Stimulated activated naive CD8-positive, alpha-beta T cell treated with anti-CD3 and anti-CD28 coated beads, Interleukin-15, Interleukin-2, amounts not matched to agents 100 ng/mL and 50 ng/mL, for 24 hours (primary cell): ENCODE results near the gene ATP2B3.

ENCODE experiments used
- H3K27ac Mint-ChIP-seq: one replicate; pipeline ENCODE4 v1.8.0; 2021; ENCODE audit warnings: mild to moderate bottlenecking, mixed read lengths
- H3K27me3 Mint-ChIP-seq: one replicate; pipeline ENCODE4 v1.8.0; 2021; ENCODE audit warnings: mixed read lengths
- H3K36me3 Mint-ChIP-seq: one replicate; pipeline ENCODE4 v1.8.0; 2021; ENCODE audit warnings: low read depth, mixed read lengths
- H3K4me1 Mint-ChIP-seq: one replicate; pipeline ENCODE4 v1.8.0; 2021; ENCODE audit warnings: low read depth, mixed read lengths
- H3K4me3 Mint-ChIP-seq: one replicate; pipeline ENCODE4 v1.8.0; 2021; ENCODE audit warnings: mild to moderate bottlenecking, mixed read lengths
- H3K9me3 Mint-ChIP-seq: one replicate; pipeline ENCODE4 v1.8.0; 2021; ENCODE audit warnings: mixed read lengths

The ATP2B3 gene

DNA sequence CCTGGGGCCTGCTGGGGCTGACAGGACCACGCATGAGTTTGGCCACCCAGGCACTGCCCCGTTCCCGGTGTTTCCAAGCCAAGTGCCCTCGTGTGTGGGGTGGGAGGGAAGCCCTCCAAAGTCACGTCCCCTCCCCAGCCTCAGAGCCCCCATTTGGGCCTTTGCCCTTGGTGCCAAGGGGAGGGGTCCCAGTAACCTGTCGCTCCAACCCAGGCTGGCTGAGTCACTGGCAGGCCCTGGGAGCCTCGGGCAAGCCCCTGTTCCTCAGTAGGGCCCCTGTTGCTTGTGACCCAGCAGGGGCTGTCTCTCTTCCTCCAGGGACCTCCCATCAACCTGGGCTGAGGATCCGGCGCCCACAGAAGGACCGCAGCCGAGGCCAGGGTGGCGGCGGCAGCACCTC, 36.4 kb upstream of the ATP2B3 start:
- H3K27ac Mint-ChIP-seq: no peak overlapping the region
- H3K4me3 Mint-ChIP-seq: no peak overlapping the region
- H3K4me1 Mint-ChIP-seq: no peaks in the 10 kb centered on the region
- no peaks in the 10 kb centered on the region for H3K27me3 Mint-ChIP-seq
- H3K36me3 Mint-ChIP-seq: no peaks in the 10 kb centered on the region
- no peaks in the 10 kb centered on the region for H3K9me3 Mint-ChIP-seq

DNA sequence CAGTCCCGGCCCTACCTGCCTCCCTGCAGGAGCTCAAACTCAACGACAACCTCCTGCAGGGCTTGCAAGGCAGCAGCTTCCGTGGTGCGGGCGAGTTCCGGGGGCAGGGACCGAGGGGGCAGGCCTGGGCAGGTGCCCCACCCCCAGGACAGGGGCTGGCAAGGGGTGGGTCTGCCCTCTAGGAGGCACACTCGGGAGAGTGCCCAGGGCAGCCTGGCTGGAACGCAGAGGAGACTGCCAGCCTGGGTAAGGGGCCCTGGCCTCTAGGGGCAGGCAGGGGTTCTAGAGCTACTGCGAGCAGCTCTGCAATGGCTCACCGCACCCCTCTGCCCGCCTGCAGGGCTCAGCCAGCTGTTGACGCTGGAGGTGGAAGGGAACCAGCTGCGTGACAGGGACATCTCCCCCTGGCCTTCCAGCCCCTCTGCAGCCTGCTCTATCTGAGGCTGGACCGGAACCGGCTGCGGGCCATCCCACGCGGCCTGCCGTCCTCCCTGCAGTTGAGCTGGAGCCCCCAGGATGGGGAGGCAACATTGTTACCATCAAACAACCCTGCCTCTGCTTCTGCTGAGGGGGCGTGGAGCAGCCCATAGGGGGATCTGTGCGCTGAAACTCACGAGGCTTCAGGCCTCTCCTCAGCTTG, 34.9 kb upstream of the ATP2B3 start:
- Mint-ChIP-seq H3K4me3 (no peak overlapping the region), H3K27ac (no peak overlapping the region), H3K27me3 (no peaks in the 10 kb centered on the region), H3K4me1 (no peaks in the 10 kb centered on the region), H3K9me3 (no peaks in the 10 kb centered on the region), H3K36me3 (no peaks in the 10 kb centered on the region)

- H3K36me3 Mint-ChIP-seq: no peaks in the 10 kb centered on the region
- no peaks in the 10 kb centered on the region for H3K4me1 Mint-ChIP-seq
- no peak overlapping the region for H3K27ac Mint-ChIP-seq
- no peaks in the 10 kb centered on the region for H3K9me3 Mint-ChIP-seq
- no peak overlapping the region for H3K4me3 Mint-ChIP-seq
- H3K27me3 Mint-ChIP-seq: no peaks in the 10 kb centered on the region
Observed at GRCh38 chrX:153485396-153486080, 31.9 kb upstream of the ATP2B3 start.

GRCh38 chrX:153486171-153486570, 31.3 kb upstream of the ATP2B3 start:
- Mint-ChIP-seq H3K4me3 (no peak overlapping the region), H3K4me1 (no peaks in the 10 kb centered on the region), H3K9me3 (no peaks in the 10 kb centered on the region), H3K36me3 (no peaks in the 10 kb centered on the region), H3K27me3 (no peaks in the 10 kb centered on the region), H3K27ac (no peak overlapping the region)

DNA sequence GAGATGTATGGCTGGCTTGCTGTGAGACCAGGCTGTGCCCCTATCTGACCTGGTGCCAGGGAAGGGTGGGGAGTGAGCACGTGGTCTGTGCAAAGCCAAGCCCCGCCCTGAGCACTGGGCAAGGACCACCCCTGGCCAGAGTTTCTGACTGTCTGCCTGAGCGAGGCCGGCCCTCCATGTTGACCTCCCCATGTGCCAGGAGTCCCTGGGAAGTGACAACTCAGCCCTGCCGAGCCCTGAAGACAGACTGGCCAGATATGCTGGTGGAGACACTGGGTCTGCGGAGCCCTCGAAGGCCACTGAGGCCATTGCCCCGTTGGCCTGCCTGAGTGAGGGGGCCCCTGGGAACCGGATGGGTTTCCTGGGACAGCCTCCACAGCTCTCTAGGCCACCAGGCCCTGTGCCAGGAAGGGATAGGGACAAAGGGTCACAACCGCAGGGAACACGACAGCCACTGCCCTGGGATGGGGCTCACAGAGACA, 29.8 kb upstream of the ATP2B3 start:
- no peaks in the 10 kb centered on the region for H3K9me3 Mint-ChIP-seq
- H3K4me3 Mint-ChIP-seq: no peak overlapping the region
- H3K27me3 Mint-ChIP-seq: no peaks in the 10 kb centered on the region
- no peaks in the 10 kb centered on the region for H3K36me3 Mint-ChIP-seq
- H3K27ac Mint-ChIP-seq: no peak overlapping the region
- no peaks in the 10 kb centered on the region for H3K4me1 Mint-ChIP-seq

DNA sequence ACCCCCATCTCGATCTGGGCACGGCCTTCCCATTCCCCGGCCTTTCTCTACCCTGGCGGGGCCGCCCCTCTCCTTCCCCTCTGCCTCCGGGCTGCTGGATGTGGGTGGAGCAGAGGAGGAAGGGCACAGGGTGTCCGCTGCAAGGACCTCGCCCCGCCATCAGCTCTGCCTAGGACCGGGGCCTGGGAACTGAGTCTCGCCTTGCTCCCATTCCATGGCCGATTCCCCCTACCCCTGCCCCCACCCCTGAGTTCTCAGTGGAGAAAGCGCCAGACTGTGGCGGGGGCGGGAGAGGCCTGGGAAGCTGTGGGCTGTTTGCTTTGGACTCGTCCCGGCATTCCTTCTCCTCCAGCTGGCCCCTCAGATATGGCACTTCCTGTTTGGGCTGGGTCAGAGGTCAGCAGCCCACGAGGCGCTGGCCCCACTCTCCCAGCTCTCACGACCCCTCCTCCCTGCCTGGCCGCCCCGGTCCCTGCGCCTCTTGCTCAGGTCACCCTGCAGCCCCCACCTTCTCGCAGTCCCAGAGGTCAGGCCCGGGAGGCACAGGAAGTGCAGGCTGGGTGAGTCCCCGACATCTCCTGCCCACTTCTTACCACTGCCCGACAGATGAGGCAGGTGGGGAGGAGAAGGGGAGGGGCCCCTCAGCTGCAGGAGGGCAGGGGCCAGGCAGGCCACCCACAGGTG, 29.1 kb upstream of the ATP2B3 start:
- Mint-ChIP-seq H3K4me3 (no peak overlapping the region), H3K27ac (no peak overlapping the region), H3K9me3 (no peaks in the 10 kb centered on the region), H3K27me3 (no peaks in the 10 kb centered on the region), H3K36me3 (no peaks in the 10 kb centered on the region), H3K4me1 (no peaks in the 10 kb centered on the region)

DNA sequence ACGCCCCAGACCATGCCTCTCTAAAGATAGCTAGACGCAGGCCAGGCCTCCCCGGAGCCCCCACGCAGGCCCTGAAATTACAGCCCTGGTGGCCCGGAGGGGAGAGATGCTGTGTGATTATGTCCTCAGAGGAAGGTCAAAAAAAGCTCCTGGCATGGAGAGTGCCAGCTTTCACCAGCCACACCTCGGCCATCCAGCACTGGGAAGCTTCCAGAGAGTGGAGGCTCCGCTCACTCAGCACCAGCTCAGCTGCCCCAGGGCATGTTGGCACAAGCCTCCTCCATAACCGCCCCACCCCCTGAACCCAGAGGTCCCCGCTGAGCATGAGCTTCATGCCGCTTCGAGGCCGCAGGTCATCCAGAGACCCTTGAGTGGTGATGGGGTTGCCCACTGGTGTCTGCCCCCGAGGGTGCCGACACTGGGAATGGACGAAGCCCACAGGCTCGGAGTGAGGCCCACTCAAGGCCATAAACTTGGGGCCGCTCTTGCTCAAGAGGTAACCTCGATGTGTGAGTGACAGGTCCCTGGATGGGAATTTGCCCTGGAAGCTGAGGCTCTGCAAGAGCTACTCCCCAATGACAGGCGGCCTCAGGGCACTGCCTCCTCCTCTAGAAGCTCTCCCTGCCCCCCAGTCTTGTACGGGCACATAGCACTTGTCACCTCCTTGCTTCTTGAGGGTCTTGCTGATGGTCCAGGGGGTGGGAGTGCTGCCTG, 27.1 kb upstream of the ATP2B3 start:
- H3K4me3 Mint-ChIP-seq: no peak overlapping the region
- no peaks in the 10 kb centered on the region for H3K4me1 Mint-ChIP-seq
- H3K36me3 Mint-ChIP-seq: no peaks in the 10 kb centered on the region
- no peaks in the 10 kb centered on the region for H3K9me3 Mint-ChIP-seq
- no peaks in the 10 kb centered on the region for H3K27me3 Mint-ChIP-seq
- no peak overlapping the region for H3K27ac Mint-ChIP-seq

DNA sequence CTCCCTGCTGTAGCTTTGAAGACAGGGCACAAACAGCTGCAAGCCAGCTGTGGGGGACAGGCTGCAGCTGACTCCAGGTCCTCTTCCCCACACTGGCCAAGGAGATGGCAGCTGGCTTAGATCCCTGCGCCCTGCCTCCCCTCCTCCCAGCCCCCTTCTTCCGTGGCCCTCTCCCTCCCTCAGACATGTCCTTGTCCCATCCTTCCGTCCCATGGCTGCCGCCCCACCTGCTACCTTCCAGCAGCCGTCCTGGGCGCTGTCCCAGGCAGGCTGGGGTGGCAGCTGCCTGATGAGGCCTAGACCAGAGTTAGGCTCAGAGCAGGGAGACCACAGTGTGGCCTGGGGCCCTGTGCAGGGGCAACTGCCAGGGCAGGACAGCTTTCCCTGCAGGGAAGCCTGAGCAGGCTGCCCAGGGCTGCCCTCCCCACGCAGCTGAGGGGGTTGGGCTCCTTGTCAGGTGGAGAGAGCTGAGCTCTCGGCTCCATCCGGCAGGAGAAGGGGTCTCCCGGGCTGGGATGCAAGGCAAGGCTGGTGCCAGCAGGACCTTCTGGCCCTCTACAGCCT, 26.0 kb upstream of the ATP2B3 start:
- Mint-ChIP-seq H3K4me1 (no peaks in the 10 kb centered on the region), H3K27ac (no peak overlapping the region), H3K36me3 (no peaks in the 10 kb centered on the region), H3K27me3 (no peaks in the 10 kb centered on the region), H3K9me3 (no peaks in the 10 kb centered on the region), H3K4me3 (no peak overlapping the region)

DNA sequence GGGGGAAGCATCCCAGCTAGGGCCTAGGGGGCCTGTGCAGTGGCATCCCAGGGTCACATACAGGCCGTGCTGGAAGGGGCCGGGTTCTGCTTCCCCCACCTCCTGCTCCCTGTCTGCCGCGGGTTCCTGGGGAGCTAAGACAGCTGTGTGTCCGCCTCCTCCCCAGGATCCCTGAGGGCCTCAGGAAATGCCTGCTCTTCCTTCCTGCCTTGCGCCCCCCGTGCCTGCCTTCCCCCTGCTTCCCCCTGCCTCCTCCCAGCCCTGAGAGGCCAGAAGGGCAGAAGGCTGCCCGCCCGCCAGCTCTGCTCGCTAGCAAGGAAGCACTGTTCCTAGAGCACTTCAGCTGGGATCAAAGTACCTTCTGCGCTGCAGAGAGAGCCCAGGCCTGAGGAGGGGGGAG, 25.5 kb upstream of the ATP2B3 start:
- H3K4me3 Mint-ChIP-seq: no peak overlapping the region
- no peaks in the 10 kb centered on the region for H3K9me3 Mint-ChIP-seq
- no peaks in the 10 kb centered on the region for H3K4me1 Mint-ChIP-seq
- no peaks in the 10 kb centered on the region for H3K27me3 Mint-ChIP-seq
- H3K36me3 Mint-ChIP-seq: no peaks in the 10 kb centered on the region
- no peak overlapping the region for H3K27ac Mint-ChIP-seq

DNA sequence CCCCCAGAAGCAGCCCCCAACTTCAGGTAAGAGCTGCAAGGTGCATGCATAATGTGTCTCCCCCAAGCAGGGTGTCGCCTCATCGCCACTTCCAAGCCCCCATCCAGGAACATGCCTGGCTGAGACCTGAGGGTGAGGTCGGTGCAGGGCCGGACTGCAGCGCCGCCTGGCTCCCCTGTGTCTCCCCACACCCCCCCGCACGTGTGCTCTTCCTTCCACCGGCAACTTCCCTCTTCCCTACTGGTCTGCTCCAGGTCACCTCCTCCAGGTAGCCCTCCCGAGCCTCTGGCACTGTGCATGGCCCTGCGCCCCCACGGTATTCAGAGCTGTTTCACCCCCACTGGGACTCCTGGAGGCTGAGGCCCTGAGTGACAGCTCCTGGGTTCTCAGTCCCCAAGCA, 24.9 kb upstream of the ATP2B3 start:
- Mint-ChIP-seq H3K4me1 (no peaks in the 10 kb centered on the region), H3K36me3 (no peaks in the 10 kb centered on the region), H3K9me3 (no peaks in the 10 kb centered on the region), H3K4me3 (no peak overlapping the region), H3K27ac (no peak overlapping the region), H3K27me3 (no peaks in the 10 kb centered on the region)

DNA sequence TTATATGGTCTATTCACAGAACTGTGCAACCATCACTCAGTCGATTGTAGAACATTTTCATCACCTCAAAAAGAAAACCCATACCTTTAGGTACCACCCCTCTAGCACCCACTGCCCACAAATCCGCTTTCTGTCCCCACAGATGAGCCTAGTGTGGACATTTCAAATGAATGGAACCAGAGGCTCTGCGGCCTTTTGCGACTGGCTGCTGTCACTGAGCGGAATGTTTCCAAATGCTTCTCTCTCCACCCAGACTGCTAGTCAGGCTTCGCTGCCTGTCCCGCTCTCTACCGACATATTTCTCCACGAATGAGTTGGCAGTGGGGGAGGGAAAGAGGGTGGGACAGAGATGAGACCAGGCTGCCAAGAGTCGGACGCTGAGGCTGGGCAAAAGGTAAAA, 24.4 kb upstream of the ATP2B3 start:
- Mint-ChIP-seq H3K4me1 (no peaks in the 10 kb centered on the region), H3K27me3 (no peaks in the 10 kb centered on the region), H3K27ac (no peak overlapping the region), H3K9me3 (no peaks in the 10 kb centered on the region), H3K4me3 (no peak overlapping the region), H3K36me3 (no peaks in the 10 kb centered on the region)

DNA sequence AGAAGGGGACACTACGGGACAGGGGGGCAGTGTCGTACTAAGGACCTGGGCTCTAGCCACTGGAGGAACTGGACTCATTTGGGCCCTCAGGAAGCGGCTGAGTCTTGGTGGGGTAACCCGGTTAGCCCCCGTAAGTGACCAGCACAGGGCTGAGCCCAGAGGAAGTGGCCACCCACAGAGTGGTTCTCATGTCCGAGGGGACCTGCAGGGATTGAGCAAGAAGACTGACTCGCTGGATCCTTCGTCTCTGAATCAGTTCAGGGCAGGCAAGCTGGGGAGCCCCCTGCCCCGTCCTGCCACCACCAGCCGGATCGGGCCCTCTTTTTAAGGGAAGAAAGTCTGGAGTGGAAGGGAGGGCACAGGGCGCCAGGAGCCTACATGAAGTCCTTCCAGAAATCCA, 23.4 kb upstream of the ATP2B3 start:
- H3K36me3 Mint-ChIP-seq: no peaks in the 10 kb centered on the region
- no peaks in the 10 kb centered on the region for H3K9me3 Mint-ChIP-seq
- H3K27ac Mint-ChIP-seq: no peak overlapping the region
- H3K27me3 Mint-ChIP-seq: no peaks in the 10 kb centered on the region
- no peaks in the 10 kb centered on the region for H3K4me1 Mint-ChIP-seq
- no peak overlapping the region for H3K4me3 Mint-ChIP-seq

- H3K27me3 Mint-ChIP-seq: no peaks in the 10 kb centered on the region
- H3K4me1 Mint-ChIP-seq: no peaks in the 10 kb centered on the region
- no peak within 1 kb of the TSS for H3K4me3 Mint-ChIP-seq
- H3K27ac Mint-ChIP-seq: no peak within 1 kb of the TSS
- H3K9me3 Mint-ChIP-seq: no peaks in the 10 kb centered on the region
- no peaks in the 10 kb centered on the region for H3K36me3 Mint-ChIP-seq
Observed at GRCh38 chrX:153494541-153495361, 22.7 kb upstream of the ATP2B3 start, which contains the start of gene BGN. TSS of gene BGN (plus strand) at chrX:153494980. CDS start at chrX:153504632, 9,652 bp downstream.

DNA sequence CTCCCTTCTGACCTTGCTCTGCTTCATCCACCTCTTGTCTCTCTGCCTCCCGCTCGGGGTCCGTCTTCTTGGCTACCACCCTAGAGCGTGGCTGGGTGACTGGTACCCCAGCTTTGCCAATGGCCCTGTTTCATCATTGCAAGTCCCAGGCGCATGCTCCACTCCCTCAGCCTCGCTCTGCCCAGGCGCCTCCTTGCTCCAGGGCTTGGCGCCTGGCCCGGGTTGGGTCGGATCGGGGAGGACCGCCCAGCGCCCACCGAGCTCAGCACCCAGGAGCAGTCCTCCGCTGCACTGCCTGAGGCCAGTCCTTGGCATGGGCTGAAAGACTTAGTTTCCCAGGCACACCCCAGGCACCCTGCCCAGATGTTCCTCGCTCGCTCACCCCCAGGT, 22.1 kb upstream of the ATP2B3 start:
- H3K27me3 Mint-ChIP-seq: no peaks in the 10 kb centered on the region
- no peak overlapping the region for H3K27ac Mint-ChIP-seq
- no peaks in the 10 kb centered on the region for H3K4me1 Mint-ChIP-seq
- no peak overlapping the region for H3K4me3 Mint-ChIP-seq
- H3K9me3 Mint-ChIP-seq: no peaks in the 10 kb centered on the region
- H3K36me3 Mint-ChIP-seq: no peaks in the 10 kb centered on the region
